H1 (cell line): Measurements from ENCODE around the gene RRP1. TPM values are rescaled to one million over a fixed set of nuclear protein-coding genes. Genes with fewer than 3 reads are reported as not detected.

Source experiments
- ASH2L ChIP-seq: fragments of 200-600, 300-600 bp; sonication (generic); IDR thresholded peaks from one replicate; pipeline ENCODE4 v1.7.1; 2017; ENCODE audit warnings: low read length
- BACH1 ChIP-seq: IDR thresholded peaks from 2 replicates; pipeline ENCODE4 v1.6.1; 2012; ENCODE audit warnings: low read length, improper control_type of control experiment
- CTBP2 ChIP-seq: IDR thresholded peaks from 2 replicates; pipeline ENCODE4 v1.7.0; 2011; ENCODE audit warnings: borderline replicate concordance, mild to moderate bottlenecking, moderate library complexity, mixed read lengths, low read length; ENCODE audit not compliant: insufficient read depth, insufficient read length
- EGR1 ChIP-seq: IDR thresholded peaks from 2 replicates; pipeline ENCODE4 v1.6.1; 2011; ENCODE audit warnings: low read depth, low read length, borderline replicate concordance
- PHF8 ChIP-seq: fragments of 200-600 bp; sonication (generic); conservative IDR thresholded peaks from 2 replicates; pipeline ENCODE4 v1.7.1; 2012; ENCODE audit warnings: low read depth, mild to moderate bottlenecking, inconsistent platforms, low read length, moderate library complexity
- SP2 ChIP-seq: IDR thresholded peaks from 2 replicates; pipeline ENCODE4 v1.6.1; 2012; ENCODE audit warnings: mild to moderate bottlenecking, low read length, inconsistent platforms
- TAF1 ChIP-seq: IDR thresholded peaks from 2 replicates; pipeline ENCODE4 v1.6.1; 2011; ENCODE audit warnings: mild to moderate bottlenecking, low read depth, low read length
- ZNF274 ChIP-seq: IDR thresholded peaks from 2 replicates; pipeline ENCODE4 v1.7.0; 2012; ENCODE audit warnings: low read length, borderline replicate concordance; ENCODE audit errors: extremely low read depth
- polyA plus RNA-seq, 7 experiments: library from polyadenylated mRNA; depleted of rRNA in 3 of 7; stranded (reverse) in 5 of 7; unstranded in 2 of 7; fragments of >200 nt in 5 of 7; fragments of 200-250 nt in 2 of 7; gene quantifications; 1 replicate in 5 of 7; 2 replicates in 1 of 7; 4 replicates in 1 of 7; pipeline versions ENCODE4 v1.2.1 to v1.2.3, GENCODE V29; 2011 to 2013; ENCODE audit warnings: missing spikeins in 2 of 7, mixed read lengths in 2 of 7
- total RNA-seq: library from RNA; stranded (reverse); fragmentation: NEBNext Ultra II Directional; extraction: Animal tissue kit (Norgen Biotek cat#: 25700); gene quantifications from 2 replicates; pipeline ENCODE4 v1.2.1, GENCODE V29; 2021
- TF ChIP-seq, protein P1 (sequence below): IDR thresholded peaks from 2 replicates; pipeline ENCODE4 v1.6.1; 2011; ENCODE audit warnings: low read depth, mild to moderate bottlenecking, low read length; ENCODE audit not compliant: insufficient read depth

RRP1 gene
- total and polyA plus RNA-seq, 2 of the 8 experiments (the other 6 are each of a cell fraction or from before 2014, with no cell fraction given): 11.6 to 55.2 TPM

DNA sequence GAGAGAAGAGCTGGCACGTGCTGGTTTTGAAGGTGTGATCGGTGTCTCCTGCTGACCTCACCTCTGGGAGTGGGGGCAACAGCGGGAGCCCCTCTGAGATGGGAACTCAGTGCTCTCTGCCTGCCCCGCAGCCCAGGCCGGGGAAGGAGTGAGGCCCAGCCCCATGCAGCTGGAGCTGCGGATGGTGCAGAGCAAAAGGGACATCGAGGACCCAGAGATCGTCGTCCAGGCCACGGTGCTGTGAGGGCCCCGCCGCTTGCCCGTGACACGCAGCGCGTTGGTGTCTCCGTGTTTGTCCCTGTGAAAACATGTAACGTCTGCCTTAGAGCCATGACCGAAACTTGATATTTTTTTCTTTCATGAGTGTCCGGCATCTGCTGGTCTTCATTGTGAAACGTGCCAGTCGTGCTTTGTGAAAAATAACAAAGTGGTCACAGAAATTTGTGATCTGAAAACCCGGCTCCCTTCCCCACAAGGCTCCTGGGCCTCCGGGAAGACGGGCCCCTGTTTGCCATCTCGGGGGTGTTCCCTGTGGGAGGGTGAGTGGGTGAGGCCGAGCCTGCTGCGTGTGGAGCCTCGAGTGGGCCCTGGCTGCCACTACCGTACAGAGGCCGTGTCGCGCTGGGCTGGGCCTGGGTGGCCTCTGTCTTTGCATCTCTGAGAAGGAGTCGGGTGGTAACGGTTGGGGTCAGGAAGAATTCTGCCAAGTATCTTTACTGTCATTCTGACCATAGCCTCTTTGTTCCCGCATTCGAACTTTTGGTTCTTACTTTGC is 33.4 kb upstream of the RRP1 start (continued):
- TF ChIP-seq, protein P1, sequence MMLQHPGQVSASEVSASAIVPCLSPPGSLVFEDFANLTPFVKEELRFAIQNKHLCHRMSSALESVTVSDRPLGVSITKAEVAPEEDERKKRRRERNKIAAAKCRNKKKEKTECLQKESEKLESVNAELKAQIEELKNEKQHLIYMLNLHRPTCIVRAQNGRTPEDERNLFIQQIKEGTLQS: no peak
- no peak for TF ChIP-seq PHF8
- TF ChIP-seq CTBP2: no peak
- no peak for TF ChIP-seq SP2
- no peak for TF ChIP-seq BACH1
- TF ChIP-seq ASH2L: no peak
- no peak for TF ChIP-seq TAF1
- TF ChIP-seq ZNF274: no peak
- TF ChIP-seq EGR1: no peak
